Heart right ventricle (tissue), 16 donors: ENCODE results near the gene DHX58. TPM values are rescaled to one million over a fixed set of nuclear protein-coding genes. Genes with fewer than 3 reads are reported as not detected.

Experiments used
- ATAC-seq, 8 donors: fragments of 200-7000 bp; cut with Tn5 transposase; one replicate each; pipeline ENCODE4 v1.9.1; 2020; ENCODE audit warnings: mild to moderate bottlenecking in 8 of 8, moderate library complexity in 8 of 8, moderate number of reproducible peaks in 1 of 8
- DNase-seq, 2 donors: peaks; one replicate each; pipeline ENCODE4 v3.0.0-alpha.2; 2020
- H3K27ac ChIP-seq, 10 donors: fragments of 200-600 bp; sonication (generic) in 2 of 10; one replicate each; pipeline versions ENCODE4 v1.5.0 to v1.8.0; 2020 to 2022; ENCODE audit warnings: mild to moderate bottlenecking in 3 of 10
- H3K27me3 ChIP-seq, 7 donors: fragments of 200-600 bp; one replicate each; pipeline ENCODE4 v1.8.0; 2021 to 2022; ENCODE audit warnings: mild to moderate bottlenecking in 2 of 7
- H3K36me3 ChIP-seq, 9 donors: fragments of 200-600 bp; sonication (generic) in 1 of 9; one replicate each; pipeline versions ENCODE4 v1.5.0 to v1.8.0; 2020 to 2022; ENCODE audit warnings: mild to moderate bottlenecking in 2 of 9
- H3K4me1 ChIP-seq, 9 donors: fragments of 200-600 bp; sonication (generic) in 1 of 9; one replicate each; pipeline versions ENCODE4 v1.5.0 to v1.8.0; 2020 to 2022; ENCODE audit warnings: mild to moderate bottlenecking in 4 of 9
- H3K4me3 ChIP-seq, 10 donors: fragments of 200-600 bp; sonication (generic) in 2 of 10; one replicate each; pipeline versions ENCODE4 v1.5.0 to v1.8.0; 2020 to 2022; ENCODE audit warnings: mild to moderate bottlenecking in 7 of 10, moderate library complexity in 2 of 10
- H3K9me3 ChIP-seq, 11 donors: fragments of 200-600 bp in 10 of 11; sonication (generic) in 2 of 11; one replicate each; pipeline versions ENCODE4 v1.5.0 to v1.8.0; 2013 to 2022; ENCODE audit warnings: mild to moderate bottlenecking in 2 of 11, control low read depth in 1 of 11, moderate library complexity in 1 of 11
- CTCF ChIP-seq, 9 donors: fragments of 200-600 bp; sonication (generic) in 2 of 9; IDR thresholded peaks; one replicate each; pipeline versions ENCODE4 v1.5.0 to v1.8.0; 2021 to 2022; ENCODE audit warnings: antibody characterized with exemption in 9 of 9, mild to moderate bottlenecking in 5 of 9, moderate library complexity in 1 of 9
- WGBS, 2 donors: extraction: QIAGEN DNeasy Blood & Tissue Kit; methylation state at CpG; one replicate each; pipeline ENCODE4 v1.1.7; 2013; ENCODE audit warnings: inconsistent platforms in 1 of 2; 5-methylcytosine and 5-hydroxymethylcytosine counted together
- intact Hi-C, 10 donors: fragments of 100-400 bp; cut with DNase I; formaldehyde crosslinking; loops; one replicate each; pipeline versions ENCODE4 v1.11.1 to v1.14.2; 2022
- polyA plus RNA-seq, 2 donors: library from polyadenylated mRNA; stranded (reverse); fragments of 200-250 nt; gene quantifications; one replicate each; pipeline ENCODE4 v1.2.3, GENCODE V29; 2013
- total RNA-seq, 10 donors: library from RNA; stranded (reverse); fragmentation: NEBNext Ultra II Directional in 3 of 10; extraction: Animal tissue kit (Norgen Biotek cat#: 25700) in 3 of 10; gene quantifications; one replicate each; pipeline versions ENCODE4 v1.2.1 to v1.2.4, GENCODE V29; 2021 to 2023
- donor health status: Arrhythmogenic right ventricular cardiomyopathy.
- donor health status: ischemic (EF 13 %, LVEDD 7.1; RV severe dilation, severe dysfunction).
- donor health status: healthy with polysubstance abuse.
- donor health status: DM: no; HTN: yes; CAD: no.
- donor health status: DM: no; HTN: no; CAD: no.
- donor health status: ischemic (EF 25% LVEDD 6.9; RV normal size, moderate dysfunction).
- donor health status: ischemic (EF 25% LVEDD 5.7; RV mildly dilated, moderate dysfunction).
- donor health status: healthy.
- donor health status: DM: yes; HTN: yes; CAD: no.
- donor health status: Ischemic cardiomyopathy.
- donor health status: ischemic (EF 35%, LVEDD 5.7; RV mildly dilated, moderate dysfunction).
- donor health status: nonischemic (EF 11% LVEDD 7.7; RV severe dilation, severe dysfunction).
- donor health status: DM: yes; HTN: yes; CAD: no.
- donor health status: PGD.
- donor health status: ischemic (EF 29% LVEDD 5.4; RV normal size, mild dysfunction).
- donor health status: nonischemic (EF 23%, LVEDD 6.1; RV moderate dilation, normal function).

The DHX58 gene
- total and polyA plus RNA-seq, 12 donors = 2.2 to 16.9 (median 4.0) TPM

DNA sequence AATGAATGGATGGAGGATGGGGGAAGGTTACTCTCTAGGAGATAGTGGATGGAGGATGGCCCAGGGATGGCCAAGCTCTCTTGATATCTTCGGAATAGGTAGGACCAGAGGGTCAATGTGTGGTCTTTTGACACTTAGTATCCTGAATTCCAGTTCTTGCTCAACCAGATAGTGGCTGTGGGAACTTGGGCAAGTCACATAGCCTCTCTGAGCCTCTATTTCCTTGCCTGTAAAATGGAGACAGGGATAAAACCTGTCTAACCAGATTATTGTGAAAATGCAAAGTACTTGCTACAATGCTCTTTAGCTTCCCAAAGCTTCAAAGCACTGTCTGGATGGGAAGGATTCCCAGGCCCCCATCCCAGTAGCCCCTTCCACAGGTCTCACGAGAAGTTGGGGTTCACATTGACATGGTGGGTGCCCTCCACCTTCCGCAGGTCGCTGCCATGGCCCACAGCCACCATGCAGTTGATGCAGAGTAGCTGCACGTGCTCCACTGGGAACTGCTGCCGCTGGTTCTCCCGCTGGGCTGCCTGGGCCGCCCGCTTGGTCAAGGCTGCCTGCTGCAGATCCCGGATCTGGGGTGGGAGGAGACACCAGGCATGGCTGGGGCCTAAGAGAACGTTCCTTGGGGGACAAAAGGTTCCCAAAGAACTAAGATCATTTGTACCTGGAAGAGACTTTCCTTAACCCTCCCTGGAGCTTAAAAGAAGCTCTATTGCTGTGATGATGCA, 9.1 kb downstream of the DHX58 start:
- ATAC-seq = no peak
- intact Hi-C loops = loop anchor here in 7 of 10 donors (5.0 to 10.0 kb wide), 5 partner anchors 36 to 141 kb away; partner anchors contain the start of genes NKIRAS2 (in 2 of the 7) and CNP (in 1 of the 7)
- H3K4me3 ChIP-seq = no peak overlapping the region
- DNase-seq = no peak
- WGBS, 2 donors = 80 to 85% methylated on average over 11 of the region's 11 CpGs
- H3K27me3 ChIP-seq = peaks cover 0 to 5% (median 2%) of the 10 kb centered on the region in 7 donors
- peaks cover 0 to 17% (median 6%) of the 10 kb centered on the region in 9 donors for H3K4me1 ChIP-seq
- TF ChIP-seq CTCF (IDR thresholded peaks at IDR 0.05) = no peak
- H3K36me3 ChIP-seq = peaks cover 0 to 65% (median 0%) of the 10 kb centered on the region in 9 donors
- H3K9me3 ChIP-seq = no peaks in the 10 kb centered on the region
- H3K27ac ChIP-seq = no peak overlapping the region

- Histone ChIP-seq H3K27me3 (peaks cover 2 to 21% (median 19%) of the 10 kb centered on the region in 7 donors), H3K36me3 (peaks cover 0 to 48% (median 0%) of the 10 kb centered on the region in 9 donors), H3K9me3 (no peaks in the 10 kb centered on the region), H3K4me3 (no peak overlapping the region), H3K27ac (no peak overlapping the region), H3K4me1 (peaks cover 0 to 17% (median 10%) of the 10 kb centered on the region in 9 donors)
- DNase-seq = peak; percentile 71 to 85
- TF ChIP-seq CTCF (IDR thresholded peaks at IDR 0.05) = peak; percentile 69 to 89 (median 83)
- WGBS, 2 donors = 35 to 37% methylated on average over 14 of the region's 14 CpGs
- intact Hi-C loops = loop anchor here in 7 of 10 donors (2.0 to 10.0 kb wide), 6 partner anchors 34 to 139 kb away; partner anchors contain the start of genes NKIRAS2 (in 2 of the 7) and CNP (in 1 of the 7)
- peak; percentile 63 to 87 (median 82) for ATAC-seq
These were observed 10.8 kb downstream of the DHX58 start for GRCh38 chr17:42101513-42102292.

- intact Hi-C loops = loop anchor here in 1 of 10 donors (5.0 kb wide), 2 partner anchors 37 to 137 kb away; no protein-coding TSS in a partner anchor
- peaks cover 0 to 20% (median 0%) of the 10 kb centered on the region in 9 donors for H3K36me3 ChIP-seq
- 66 to 73% methylated on average over 14 of the region's 14 CpGs for WGBS, 2 donors
- H3K9me3 ChIP-seq = no peaks in the 10 kb centered on the region
- DNase-seq (no peak), ATAC-seq (no peak)
- no peak overlapping the region for H3K27ac ChIP-seq
- peak overlapping the region in 1 of 10 donors; percentile 5 for H3K4me3 ChIP-seq
- TF ChIP-seq CTCF (IDR thresholded peaks at IDR 0.05) = no peak
- peaks cover 5 to 36% (median 32%) of the 10 kb centered on the region in 7 donors for H3K27me3 ChIP-seq
- peaks cover 0 to 17% (median 10%) of the 10 kb centered on the region in 9 donors for H3K4me1 ChIP-seq
These were observed 13.6 kb downstream of the DHX58 start for GRCh38 chr17:42098730-42099399.
